Fibroblast of pulmonary artery (primary cell): ENCODE measurements around the gene RC3H2.
A peak's percentile ranks its signal among the peaks of the same experiment; 100 is the strongest.
"Not testable (repeated sequence)": the region's sequence is repeated elsewhere in the genome, so short reads cannot be mapped to it uniquely, and the experiment has no call there.

ENCODE experiments used
- DNase-seq: peaks from one replicate; pipeline ENCODE4 v3.0.0-alpha.2; 2010; ENCODE audit warnings: low read depth
- H3K4me3 ChIP-seq: replicated peaks from 2 replicates; pipeline ENCODE4 v1.5.1; 2011; ENCODE audit warnings: low read depth, mild to moderate bottlenecking, control low read depth, low read length, moderate library complexity
- TF ChIP-seq, protein P1 (sequence below): IDR thresholded peaks from 2 replicates; pipeline ENCODE4 v1.5.1; 2011; ENCODE audit warnings: mild to moderate bottlenecking, control low read depth, low read length, inconsistent platforms; ENCODE audit errors: missing control alignments

Gene RC3H2

DNA sequence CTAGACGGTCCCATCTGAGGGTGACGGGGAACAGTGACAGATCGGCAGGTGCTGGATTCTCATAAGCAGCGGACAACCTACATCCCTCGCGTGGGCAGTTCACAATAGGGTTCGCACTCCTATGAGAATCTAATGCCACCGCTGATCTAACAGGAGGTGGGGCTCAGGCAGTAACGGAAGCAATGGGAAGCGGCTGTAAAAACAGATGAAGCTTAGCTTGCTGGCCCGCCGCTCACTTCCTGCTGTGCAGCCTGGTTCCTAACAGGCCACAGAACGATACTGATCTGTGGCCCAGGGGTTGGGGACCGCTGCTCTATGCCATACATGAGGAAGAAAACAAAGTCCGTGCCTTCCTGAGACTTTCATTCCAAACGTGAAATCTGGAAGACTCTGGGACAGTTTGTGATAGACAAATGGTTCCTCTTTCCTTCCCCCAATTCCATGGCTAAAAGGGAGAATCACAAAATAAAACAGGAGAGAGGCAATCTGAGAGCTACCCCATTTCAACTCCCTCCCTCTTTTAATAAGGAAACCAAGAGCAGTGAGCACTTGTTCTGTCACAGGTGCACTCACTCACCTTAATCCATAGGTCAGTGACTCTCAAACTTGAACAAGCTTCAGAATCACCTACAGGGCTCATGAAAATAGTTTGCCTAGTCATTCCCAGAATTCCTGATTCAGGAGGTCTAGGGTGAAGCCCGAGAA is 88.8 kb downstream of the RC3H2 start:
- H3K4me3 ChIP-seq: no peak overlapping the region
- DNase-seq: no peak
- TF ChIP-seq, protein P1, sequence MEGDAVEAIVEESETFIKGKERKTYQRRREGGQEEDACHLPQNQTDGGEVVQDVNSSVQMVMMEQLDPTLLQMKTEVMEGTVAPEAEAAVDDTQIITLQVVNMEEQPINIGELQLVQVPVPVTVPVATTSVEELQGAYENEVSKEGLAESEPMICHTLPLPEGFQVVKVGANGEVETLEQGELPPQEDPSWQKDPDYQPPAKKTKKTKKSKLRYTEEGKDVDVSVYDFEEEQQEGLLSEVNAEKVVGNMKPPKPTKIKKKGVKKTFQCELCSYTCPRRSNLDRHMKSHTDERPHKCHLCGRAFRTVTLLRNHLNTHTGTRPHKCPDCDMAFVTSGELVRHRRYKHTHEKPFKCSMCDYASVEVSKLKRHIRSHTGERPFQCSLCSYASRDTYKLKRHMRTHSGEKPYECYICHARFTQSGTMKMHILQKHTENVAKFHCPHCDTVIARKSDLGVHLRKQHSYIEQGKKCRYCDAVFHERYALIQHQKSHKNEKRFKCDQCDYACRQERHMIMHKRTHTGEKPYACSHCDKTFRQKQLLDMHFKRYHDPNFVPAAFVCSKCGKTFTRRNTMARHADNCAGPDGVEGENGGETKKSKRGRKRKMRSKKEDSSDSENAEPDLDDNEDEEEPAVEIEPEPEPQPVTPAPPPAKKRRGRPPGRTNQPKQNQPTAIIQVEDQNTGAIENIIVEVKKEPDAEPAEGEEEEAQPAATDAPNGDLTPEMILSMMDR: no peak

DNA sequence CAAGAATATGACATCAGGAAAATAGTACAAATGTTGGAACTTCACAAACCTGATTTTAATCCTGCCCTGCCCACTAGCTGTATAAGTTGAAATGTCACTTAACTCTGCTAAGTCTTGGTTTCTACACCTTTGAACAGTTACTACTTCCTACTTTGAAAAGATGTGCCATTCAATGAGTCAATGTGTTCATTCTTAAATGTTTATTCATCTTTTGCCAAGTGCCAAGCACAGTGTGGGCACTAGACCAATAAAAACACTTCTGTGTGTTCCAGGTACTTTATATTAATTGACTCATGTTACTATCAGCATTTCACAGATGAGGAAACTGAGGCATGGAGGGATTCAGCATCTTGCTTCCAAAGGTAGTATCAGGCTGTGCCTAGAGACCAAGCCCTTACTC is 89.6 kb downstream of the RC3H2 start:
- TF ChIP-seq, protein P1: no peak
- no peak for DNase-seq
- no peak overlapping the region for H3K4me3 ChIP-seq

DNA sequence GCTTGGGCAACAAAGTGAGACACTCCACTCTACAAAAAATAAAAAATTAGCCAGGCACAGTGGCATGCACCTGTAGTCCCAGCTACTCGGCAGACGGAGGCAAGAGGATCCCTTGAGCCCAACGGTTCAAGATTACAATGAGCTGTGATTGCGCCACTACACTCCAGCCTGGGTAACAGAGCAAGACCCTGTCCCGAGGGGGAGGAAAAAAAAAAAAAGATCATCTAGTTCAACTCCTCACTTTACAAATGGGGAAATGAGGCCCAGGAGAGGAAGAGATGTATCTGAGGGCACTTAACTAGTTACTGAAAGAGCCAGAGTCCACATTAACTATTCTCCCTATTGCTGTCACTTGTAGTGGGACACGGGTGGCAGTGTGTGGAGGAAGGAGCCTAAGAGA is 90.6 kb downstream of the RC3H2 start:
- no peak overlapping the region for H3K4me3 ChIP-seq
- TF ChIP-seq, protein P1: no peak
- no peak for DNase-seq

DNA sequence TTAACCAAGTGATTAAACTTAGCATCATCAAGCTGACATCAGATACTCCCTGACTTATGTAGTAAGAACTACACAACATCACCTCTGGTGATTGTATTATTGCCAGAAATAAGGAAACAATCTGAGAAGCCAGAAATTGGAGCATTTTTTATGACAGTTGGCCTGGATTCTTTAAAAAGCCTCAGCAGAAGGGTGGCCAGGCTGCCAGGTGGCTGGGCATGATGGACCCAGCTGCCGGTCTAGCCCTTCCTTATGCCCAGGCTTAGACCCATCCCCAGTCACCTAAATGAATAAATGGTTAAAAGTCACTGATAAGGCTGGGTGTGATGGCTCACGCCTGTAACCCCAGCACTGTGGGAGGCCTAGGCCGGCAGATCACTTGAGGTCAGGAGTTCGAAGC is 92.4 kb downstream of the RC3H2 start:
- H3K4me3 ChIP-seq: no peak overlapping the region
- TF ChIP-seq, protein P1: no peak
- no peak for DNase-seq

DNA sequence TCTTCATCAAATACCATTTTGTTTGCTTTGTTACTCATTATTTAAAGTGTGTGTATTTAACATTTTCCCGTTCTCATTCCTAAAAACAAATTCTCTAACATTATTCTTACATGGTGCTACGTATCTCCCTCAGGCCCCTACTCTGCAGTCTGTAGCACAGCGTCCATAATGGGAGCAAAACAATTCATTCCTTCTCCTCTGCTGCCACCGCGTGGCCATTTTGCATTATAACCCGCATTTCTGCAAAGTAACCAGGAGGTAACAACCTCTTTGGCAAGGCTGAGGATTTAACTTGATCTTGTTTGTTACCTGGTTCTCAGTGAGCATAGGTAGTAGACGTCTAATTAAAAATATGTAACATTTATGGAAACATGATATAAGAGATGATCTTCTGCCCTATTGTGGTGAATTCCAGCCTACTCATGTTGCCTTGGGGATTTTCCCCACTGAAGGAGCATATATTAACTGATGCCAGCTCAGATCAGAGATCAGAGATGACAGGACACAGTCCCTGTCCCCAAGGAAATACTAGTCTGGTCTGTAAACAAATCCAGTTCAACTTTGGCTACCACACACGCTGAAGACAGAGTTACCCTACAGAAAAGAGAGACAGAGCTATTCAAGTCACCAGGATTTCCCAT is 94.7 kb downstream of the RC3H2 start:
- TF ChIP-seq, protein P1: peak; percentile 66
- DNase-seq: peak; percentile 85
- H3K4me3 ChIP-seq: no peak overlapping the region

DNA sequence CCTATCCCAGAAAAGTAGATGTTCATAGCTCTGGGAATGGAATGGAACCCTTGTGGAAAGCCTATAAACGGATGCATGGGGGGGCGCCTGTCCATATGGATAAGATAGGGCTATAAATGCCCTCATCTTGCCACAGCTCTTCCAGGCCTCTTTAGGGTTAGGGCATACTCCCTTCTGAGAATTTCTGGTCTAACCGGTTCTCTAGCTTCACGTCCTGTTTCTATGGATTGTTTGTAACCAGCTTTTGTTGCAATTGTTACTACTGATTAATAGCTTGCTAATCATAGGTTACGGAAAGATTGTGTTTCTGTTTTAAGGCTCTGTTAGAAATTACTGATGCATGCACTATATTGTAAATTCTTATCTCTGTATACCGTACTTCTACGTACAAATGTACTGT is 95.9 kb downstream of the RC3H2 start:
- not testable (repeated sequence) for DNase-seq, H3K4me3 ChIP-seq

DNA sequence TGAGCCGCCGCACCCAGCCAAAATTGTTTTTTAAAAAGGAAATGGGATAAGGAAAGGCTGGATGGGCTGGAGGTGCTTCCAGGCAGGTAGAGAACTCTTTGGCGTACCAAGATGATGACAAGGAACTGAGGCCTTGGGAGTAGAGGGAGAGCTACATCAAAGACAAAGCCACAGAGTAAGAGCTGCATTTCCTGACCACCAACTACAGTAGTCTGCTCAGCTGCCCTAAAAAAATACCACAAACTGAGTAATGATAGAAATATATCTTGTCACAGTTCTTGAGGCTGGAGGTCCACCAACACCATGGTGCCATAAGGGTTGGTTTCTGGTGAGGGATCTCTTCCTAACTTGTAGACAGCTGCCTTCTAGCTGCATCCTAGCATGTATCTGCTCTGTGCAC is 97.0 kb downstream of the RC3H2 start:
- no peak for DNase-seq
- H3K4me3 ChIP-seq: no peak overlapping the region
- TF ChIP-seq, protein P1: no peak
